Forelimb muscle (tissue), 1 donor: ENCODE results near the gene TMEM255B. TPM values are rescaled to one million over a fixed set of nuclear protein-coding genes. Genes with fewer than 3 reads are reported as not detected.
"Not testable (repeated sequence)": the region's sequence is repeated elsewhere in the genome, so short reads cannot be mapped to it uniquely, and the experiment has no call there.

ENCODE experiments used
- DNase-seq: peaks from one replicate; pipeline ENCODE4 v3.0.0-alpha.2; 2013; ENCODE audit warnings: low read depth
- polyA plus RNA-seq: library from polyadenylated mRNA; unstranded; fragments of 120-200 nt; gene quantifications from one replicate; pipeline ENCODE4 v1.2.1, GENCODE V29; 2013; ENCODE audit not compliant: insufficient read length

The TMEM255B gene
- 7.2 TPM for polyA plus RNA-seq

GRCh38 chr13:113758651-113759524 lies at the start of gene TMEM255B:
Gene TMEM255B, plus strand, starts transcription at chr13:113759226. Its CDS starts 44 bp downstream, at chr13:113759270.
- no peak for DNase-seq

DNA sequence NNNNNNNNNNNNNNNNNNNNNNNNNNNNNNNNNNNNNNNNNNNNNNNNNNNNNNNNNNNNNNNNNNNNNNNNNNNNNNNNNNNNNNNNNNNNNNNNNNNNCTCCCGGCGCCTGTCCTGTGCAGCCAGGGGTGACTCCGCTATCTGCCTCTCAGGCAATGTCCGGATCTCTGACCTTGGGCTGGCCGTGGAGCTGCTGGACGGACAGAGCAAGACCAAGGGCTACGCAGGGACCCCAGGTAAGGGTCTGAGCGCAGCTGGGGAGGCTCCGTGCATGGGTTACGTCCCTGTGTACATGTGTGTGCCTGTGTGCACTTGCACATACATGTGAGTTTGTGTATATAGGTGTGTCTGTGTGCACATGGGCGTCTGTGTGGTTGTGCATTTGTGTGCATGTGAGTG lies 36.1 kb upstream of the TMEM255B start:
- DNase-seq = no peak

- no peak for DNase-seq
These were observed 35.5 kb upstream of the TMEM255B start for GRCh38 chr13:113723410-113724015.

GRCh38 chr13:113724016-113724758 lies 34.8 kb upstream of the TMEM255B start:
- DNase-seq = no peak

DNA sequence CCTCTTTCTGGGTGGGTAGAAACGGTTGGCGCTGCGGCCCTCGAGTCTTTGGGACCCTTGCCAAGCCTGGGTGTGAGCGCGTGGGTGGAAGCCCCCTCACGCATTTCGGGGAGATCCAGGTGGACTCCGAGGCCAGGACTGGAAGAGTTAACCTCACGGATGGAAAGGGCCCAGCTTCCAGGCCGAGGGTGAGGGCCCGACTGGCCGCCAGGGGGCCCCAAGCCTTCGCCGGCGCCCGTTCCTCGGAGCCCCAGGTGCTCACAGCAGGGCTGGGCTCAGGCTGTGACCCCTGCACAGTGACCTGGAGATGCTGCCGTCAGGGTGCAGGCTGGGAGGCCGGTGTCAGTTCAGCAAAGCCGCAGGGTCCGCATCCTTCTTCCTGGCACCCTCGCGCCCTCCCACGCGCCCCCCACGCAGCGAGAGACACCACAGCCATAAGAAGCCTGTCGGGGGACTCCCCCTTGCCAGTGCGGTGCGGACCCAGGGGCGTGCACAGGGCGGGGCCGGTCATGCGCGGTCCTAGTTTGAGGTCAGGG lies 34.2 kb upstream of the TMEM255B start:
- no peak for DNase-seq

- not testable (repeated sequence) for DNase-seq
These were observed 33.5 kb upstream of the TMEM255B start for GRCh38 chr13:113725329-113726105.

- DNase-seq = not testable (repeated sequence)
These were observed 32.8 kb upstream of the TMEM255B start for GRCh38 chr13:113726106-113726821.

- DNase-seq = no peak
These were observed 32.0 kb upstream of the TMEM255B start for GRCh38 chr13:113726961-113727411.

- DNase-seq = no peak
These were observed 30.4 kb upstream of the TMEM255B start for GRCh38 chr13:113728571-113729054.

DNA sequence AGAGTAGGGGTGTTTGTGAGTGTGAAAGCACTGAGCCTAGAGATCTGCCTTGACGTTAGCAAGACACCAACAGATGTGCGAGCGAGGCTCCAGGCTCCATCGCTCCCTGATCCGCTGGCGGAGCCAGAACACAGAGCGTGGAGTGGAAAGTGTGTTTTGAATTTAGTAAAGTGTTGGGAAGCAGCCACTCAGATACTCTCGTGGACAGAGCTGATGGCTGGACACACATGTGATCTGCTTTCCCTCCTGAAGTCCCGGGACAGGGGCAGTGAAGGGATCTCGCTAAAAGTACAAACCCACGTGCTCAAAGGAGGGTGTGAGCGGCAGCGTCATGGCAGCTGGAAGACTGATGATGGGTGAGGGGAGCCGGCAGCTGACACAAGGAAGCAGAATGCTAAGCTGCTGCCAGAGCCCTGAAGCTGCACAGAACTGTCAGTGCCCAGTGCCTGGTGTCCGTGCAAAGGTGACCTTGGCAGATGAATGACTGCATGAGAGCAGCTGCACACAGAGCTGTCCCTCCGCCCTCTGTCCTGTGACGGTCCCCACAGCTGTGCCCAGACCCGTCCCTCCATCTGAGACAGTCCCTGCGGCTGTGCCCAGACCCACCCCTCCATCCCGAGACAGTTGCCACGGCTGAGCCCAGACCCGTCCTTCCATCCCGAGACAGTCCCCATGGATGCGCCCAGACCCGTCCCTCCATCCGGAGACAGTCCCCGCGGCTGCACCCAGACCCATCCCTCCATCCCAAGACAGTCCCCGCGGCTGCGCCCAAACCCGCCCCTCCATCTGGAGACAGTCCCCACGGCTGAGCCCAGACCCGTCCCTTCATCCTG lies 29.6 kb upstream of the TMEM255B start:
- no peak for DNase-seq

DNA sequence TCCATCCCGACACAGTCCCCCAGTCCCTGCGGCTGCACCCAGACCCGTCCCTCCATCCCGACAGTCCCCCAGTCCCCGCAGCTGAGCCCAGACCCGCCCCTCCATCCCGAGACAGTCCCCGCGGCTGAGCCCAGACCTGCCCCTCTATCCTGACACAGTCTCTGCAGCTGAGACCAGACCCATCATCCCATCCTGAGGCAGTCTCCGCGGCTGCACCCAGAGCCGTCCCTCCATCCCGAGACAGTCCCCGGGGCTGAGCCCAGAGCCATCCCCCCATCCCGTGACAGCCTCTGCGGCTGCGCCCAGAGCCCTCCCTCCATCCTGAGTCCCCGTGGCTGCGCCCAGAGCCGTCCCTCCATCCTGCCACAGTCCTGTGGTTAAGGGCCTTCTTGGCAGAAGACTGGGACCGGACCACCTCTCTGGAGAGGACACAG lies 28.8 kb upstream of the TMEM255B start:
- no peak for DNase-seq

- no peak for DNase-seq
These were observed 28.2 kb upstream of the TMEM255B start for GRCh38 chr13:113730831-113731191.

DNA sequence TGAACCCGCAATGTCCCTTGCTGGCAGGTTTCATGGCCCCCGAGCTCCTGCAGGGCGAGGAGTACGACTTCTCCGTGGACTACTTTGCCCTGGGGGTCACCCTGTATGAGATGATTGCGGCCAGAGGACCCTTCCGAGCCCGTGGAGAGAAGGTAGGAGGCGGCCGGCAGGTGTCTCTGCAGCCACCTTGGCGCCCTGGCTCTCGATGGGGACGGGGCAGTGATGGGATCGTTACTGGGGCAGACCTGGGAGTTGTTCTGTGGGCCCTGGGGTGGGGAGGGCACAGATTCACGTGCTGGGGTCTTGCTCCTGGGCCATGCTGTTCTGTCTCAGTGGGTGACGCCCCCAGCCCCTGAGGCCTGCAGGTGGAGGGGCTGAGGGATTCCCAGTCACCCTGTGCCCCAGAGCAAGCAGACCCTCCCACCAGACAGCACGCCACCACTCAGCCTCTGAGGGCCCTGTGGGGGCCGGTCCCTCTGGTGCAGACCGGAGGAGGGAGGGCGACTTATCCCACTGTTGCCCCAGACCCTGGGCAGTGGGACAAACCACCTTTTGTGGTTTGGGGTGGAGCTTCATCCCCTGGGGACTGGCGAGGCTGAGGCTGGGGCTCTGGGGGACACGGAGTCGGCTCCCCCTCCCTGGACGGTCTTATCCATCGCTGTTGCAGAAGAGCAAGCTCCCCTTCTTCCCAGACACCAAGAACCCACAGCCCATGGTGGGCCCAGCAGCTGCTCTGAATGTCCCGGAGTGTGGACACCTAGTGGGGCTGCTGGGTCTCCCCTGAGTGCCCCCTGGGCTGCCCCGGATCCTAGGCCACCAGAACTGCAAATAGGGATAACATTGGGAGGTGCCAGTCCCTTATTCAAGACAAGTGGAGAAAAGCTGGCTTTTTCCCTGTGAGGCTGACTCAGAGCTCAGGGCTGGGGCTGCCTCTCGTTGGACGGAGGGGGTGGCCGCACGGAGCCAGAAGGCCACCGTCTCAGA lies 27.5 kb upstream of the TMEM255B start:
- DNase-seq = no peak

- no peak for DNase-seq
These were observed 26.7 kb upstream of the TMEM255B start for GRCh38 chr13:113732176-113732960.

DNA sequence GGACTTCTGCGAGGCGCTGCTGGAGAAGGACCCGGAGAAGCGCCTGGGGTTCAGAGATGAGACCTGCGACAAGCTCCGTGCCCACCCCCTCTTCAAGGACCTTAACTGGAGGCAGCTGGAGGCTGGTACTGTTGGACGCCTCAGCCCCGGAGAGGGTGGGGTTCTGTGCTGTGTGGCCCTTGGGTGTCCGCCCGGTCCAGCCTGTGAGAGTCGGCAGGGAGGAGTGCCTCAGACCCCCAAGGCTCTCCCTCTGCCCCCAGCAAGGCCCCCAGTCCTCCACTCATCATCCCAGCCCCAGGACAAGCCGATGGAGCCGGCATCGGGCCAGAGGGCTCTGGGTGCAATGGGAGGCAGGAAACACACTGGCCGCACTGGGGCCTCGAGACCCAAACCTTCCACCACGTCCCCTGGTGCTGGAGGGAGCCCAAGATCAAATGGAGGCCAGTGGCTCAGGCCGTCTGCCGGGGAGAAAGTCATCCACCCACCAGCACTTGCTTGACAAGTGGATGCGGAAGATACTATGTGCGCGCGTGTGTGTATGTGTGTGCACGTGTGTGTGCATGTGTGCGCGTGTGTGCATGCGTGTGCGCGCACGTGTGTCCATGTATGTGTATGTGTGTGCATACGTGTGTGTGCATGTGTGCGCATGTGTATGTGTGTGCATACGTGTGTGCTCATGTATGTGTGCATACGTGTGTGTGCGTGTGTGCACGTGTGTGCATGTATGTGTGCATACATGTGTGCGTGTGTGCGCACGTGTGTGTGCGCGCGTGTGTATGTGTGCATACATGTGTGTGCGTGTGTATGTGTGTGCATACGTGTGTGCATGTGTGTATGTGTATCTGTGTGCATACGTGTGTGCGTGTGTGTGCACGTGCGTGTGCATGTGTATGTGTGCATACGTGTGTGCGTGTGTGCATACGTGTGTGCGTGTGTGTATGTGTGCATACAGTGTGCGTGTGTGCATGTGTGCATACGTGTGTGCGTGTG lies 25.8 kb upstream of the TMEM255B start:
- DNase-seq = no peak
